Spleen (tissue), 7 donors: ENCODE results near the gene FAM120A.

Experiments
- CTCF ChIP-seq, 11 experiments: fragments of 200-600 bp in 7 of 11; fragments of 450-650 bp in 4 of 11; sonication (generic) in 4 of 11; IDR thresholded peaks in 8 of 11; conservative IDR thresholded peaks in 3 of 11; 1 replicate in 7 of 11; 2 replicates in 4 of 11; pipeline versions ENCODE4 v1.4.0 to v1.8.0; 2016 to 2021; ENCODE audit warnings: antibody characterized with exemption in 11 of 11, inconsistent platforms in 4 of 11, mild to moderate bottlenecking in 1 of 11
- POLR2AphosphoS5 ChIP-seq, 3 donors: sonication (generic); formaldehyde crosslinking; IDR thresholded peaks; one replicate each; pipeline ENCODE4 v1.5.1; 2017; ENCODE audit warnings: antibody characterized with exemption in 3 of 3
- donor health status: DM: no; HTN: no; CAD: no; lungs with moderate emphysema.
- donor health status: DM: no; HTN: no; CAD: no.
- donor health status: DM: no; HTN: no; CAD: no.

GRCh38 chr9:93435386-93435785, 16.1 kb upstream of the FAM120A start:
- TF ChIP-seq CTCF (IDR thresholded peaks at IDR 0.05 in 8 of 11, conservative IDR thresholded peaks at IDR 0.05 in 3 of 11) (no peak), POLR2AphosphoS5 (IDR thresholded peaks at IDR 0.05) (no peak)
